SU-DHL-6 (cell line): ENCODE data around the gene COL10A1.

ENCODE experiments used
- H2AFZ ChIP-seq: fragments of 200-600 bp; sonication (generic); 2 replicates; pipeline ENCODE4 v1.6.1; 2014; ENCODE audit warnings: low read depth, mild to moderate bottlenecking, moderate library complexity, mixed read lengths, antibody characterized with exemption, low read length; ENCODE audit not compliant: severe bottlenecking
- H3F3A ChIP-seq: fragments of 200-600 bp; shearing (Covaris generic); 2 replicates; pipeline ENCODE4 v1.6.0; 2016; ENCODE audit warnings: antibody characterized with exemption, mild to moderate bottlenecking; ENCODE audit not compliant: insufficient read depth
- H3K27ac ChIP-seq: fragments of 200-600 bp; sonication (generic); 2 replicates; pipeline ENCODE4 v1.5.1; 2016; ENCODE audit warnings: low read depth, mild to moderate bottlenecking, low read length, moderate library complexity, mixed read lengths
- H3K27me3 ChIP-seq: fragments of 200-600 bp; sonication (generic), shearing (Covaris generic); 2 replicates; pipeline ENCODE4 v1.6.0; 2014; ENCODE audit warnings: mild to moderate bottlenecking, low read length
- H3K36me3 ChIP-seq: fragments of 200-600 bp; sonication (generic); 2 replicates; pipeline ENCODE4 v1.6.1; 2014; ENCODE audit warnings: mild to moderate bottlenecking, low read length, mixed read lengths
- H3K4me2 ChIP-seq: fragments of 300-600, 200-600 bp; shearing (Covaris generic), sonication (generic); 2 replicates; pipeline ENCODE4 v1.6.0; 2014; ENCODE audit warnings: low read length, low read depth, mild to moderate bottlenecking; ENCODE audit not compliant: poor library complexity, severe bottlenecking
- H3K4me3 ChIP-seq: fragments of 200-600 bp; sonication (generic); 2 replicates; pipeline ENCODE4 v1.5.1; 2014; ENCODE audit warnings: antibody characterized with exemption, low read length, mild to moderate bottlenecking, mixed read lengths; ENCODE audit not compliant: insufficient read depth, poor library complexity, severe bottlenecking
- H3K79me2 ChIP-seq: fragments of 200-600 bp; sonication (generic); 2 replicates; pipeline ENCODE4 v1.6.1; 2014; ENCODE audit warnings: mild to moderate bottlenecking, low read length, moderate library complexity; ENCODE audit not compliant: insufficient read depth
- H3K9ac ChIP-seq: fragments of 200-600 bp; sonication (generic); 2 replicates; pipeline ENCODE4 v1.7.0; 2014; ENCODE audit warnings: mild to moderate bottlenecking, low read length
- H3K9me2 ChIP-seq: fragments of 200-600 bp; sonication (generic); replicated peaks from 2 replicates; pipeline ENCODE4 v1.6.1; 2014; ENCODE audit warnings: low read length; ENCODE audit not compliant: insufficient read depth
- H3K9me3 ChIP-seq: fragments of 200-600 bp; sonication (generic); 2 replicates; pipeline ENCODE4 v1.6.1; 2014; ENCODE audit warnings: low read length, mixed read lengths; ENCODE audit not compliant: insufficient read depth
- H4K20me1 ChIP-seq: fragments of 200-600 bp; sonication (generic); 2 replicates; pipeline ENCODE4 v1.6.1; 2014; ENCODE audit warnings: low read depth, mild to moderate bottlenecking, antibody characterized with exemption, low read length, moderate library complexity, mixed read lengths
- EZH2phosphoT487 ChIP-seq: fragments of 200-600 bp; sonication (generic), shearing (Covaris generic); conservative IDR thresholded peaks from 2 replicates; pipeline ENCODE4 v1.6.1; 2018; ENCODE audit warnings: mild to moderate bottlenecking, antibody characterized with exemption, low read length, moderate library complexity, mixed read lengths
- TF ChIP-seq, protein P1 (sequence below): fragments of 200-600 bp; sonication (generic); IDR thresholded peaks from one replicate; pipeline ENCODE4 v1.5.1; 2017; ENCODE audit warnings: antibody characterized with exemption, mild to moderate bottlenecking, low read length, moderate library complexity; ENCODE audit not compliant: insufficient read depth, poor library complexity, severe bottlenecking

COL10A1 gene

DNA sequence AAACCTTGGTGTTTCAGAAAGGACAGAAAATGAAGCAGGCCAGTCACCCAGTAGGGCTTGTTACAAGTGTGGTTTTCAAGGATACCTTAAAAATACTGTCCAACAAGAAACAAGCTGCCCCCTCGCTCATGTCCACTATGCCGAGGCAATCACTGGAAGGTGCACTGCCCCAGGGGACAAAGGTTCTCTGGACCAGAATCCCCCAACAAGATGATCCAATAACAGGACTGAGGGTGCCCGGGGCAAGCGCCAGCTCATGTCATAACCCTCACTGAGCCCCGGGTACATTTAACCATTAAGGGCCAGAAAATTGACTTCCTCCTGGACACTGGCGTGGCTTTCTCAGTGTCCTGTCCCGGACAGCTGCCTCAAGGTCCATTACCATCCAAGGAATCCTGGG is 31.9 kb downstream of the COL10A1 start:
- Histone ChIP-seq H3K9me3 (peaks cover 9% of the 10 kb centered on the region; the same call in 1 of the 2 replicates), H3K27ac (no peak overlapping the region), H2AFZ (no peak overlapping the region), H3K9ac (no peak overlapping the region), H3K79me2 (no peaks in the 10 kb centered on the region), H3K4me2 (no peak overlapping the region), H3K9me2 (no peaks in the 10 kb centered on the region), H3K27me3 (no peaks in the 10 kb centered on the region), H3F3A (0 out of 2 replicates have a peak, but pooled peaks cover 4% of the 10 kb centered on the region), H3K36me3 (no peaks in the 10 kb centered on the region), H4K20me1 (no peaks in the 10 kb centered on the region), H3K4me3 (no peak overlapping the region)
- no peak for TF ChIP-seq EZH2phosphoT487
- TF ChIP-seq, protein P1, sequence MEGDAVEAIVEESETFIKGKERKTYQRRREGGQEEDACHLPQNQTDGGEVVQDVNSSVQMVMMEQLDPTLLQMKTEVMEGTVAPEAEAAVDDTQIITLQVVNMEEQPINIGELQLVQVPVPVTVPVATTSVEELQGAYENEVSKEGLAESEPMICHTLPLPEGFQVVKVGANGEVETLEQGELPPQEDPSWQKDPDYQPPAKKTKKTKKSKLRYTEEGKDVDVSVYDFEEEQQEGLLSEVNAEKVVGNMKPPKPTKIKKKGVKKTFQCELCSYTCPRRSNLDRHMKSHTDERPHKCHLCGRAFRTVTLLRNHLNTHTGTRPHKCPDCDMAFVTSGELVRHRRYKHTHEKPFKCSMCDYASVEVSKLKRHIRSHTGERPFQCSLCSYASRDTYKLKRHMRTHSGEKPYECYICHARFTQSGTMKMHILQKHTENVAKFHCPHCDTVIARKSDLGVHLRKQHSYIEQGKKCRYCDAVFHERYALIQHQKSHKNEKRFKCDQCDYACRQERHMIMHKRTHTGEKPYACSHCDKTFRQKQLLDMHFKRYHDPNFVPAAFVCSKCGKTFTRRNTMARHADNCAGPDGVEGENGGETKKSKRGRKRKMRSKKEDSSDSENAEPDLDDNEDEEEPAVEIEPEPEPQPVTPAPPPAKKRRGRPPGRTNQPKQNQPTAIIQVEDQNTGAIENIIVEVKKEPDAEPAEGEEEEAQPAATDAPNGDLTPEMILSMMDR, result no peak

DNA sequence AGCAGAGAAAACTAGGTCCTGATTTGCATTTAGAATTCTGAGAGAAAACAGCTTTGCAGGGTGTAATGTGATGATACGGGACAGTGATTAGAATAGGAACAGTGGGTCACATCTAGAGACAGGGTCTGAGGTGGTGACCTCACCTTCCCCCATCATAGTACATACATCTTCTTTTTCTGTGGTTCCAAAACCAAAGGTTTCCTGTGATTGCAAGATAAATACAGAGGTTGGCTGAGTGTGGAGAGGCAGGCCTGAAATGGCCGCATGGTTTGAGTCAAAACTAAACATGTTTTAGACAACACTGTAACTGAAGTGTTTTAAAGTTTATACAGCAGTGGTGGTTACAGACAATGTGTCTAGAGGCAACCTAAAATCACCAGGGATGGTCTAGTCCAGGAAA is 35.7 kb downstream of the COL10A1 start:
- TF ChIP-seq EZH2phosphoT487, result no peak
- TF ChIP-seq, protein P1, result no peak
- Histone ChIP-seq H3K9ac (no peak overlapping the region), H3F3A (no peaks in the 10 kb centered on the region), H3K4me3 (no peak overlapping the region), H3K79me2 (no peaks in the 10 kb centered on the region), H3K9me2 (no peaks in the 10 kb centered on the region), H3K27ac (no peak overlapping the region), H3K27me3 (no peaks in the 10 kb centered on the region), H3K9me3 (no peaks in the 10 kb centered on the region), H3K36me3 (no peaks in the 10 kb centered on the region), H2AFZ (no peak overlapping the region), H3K4me2 (no peak overlapping the region), H4K20me1 (no peaks in the 10 kb centered on the region)

DNA sequence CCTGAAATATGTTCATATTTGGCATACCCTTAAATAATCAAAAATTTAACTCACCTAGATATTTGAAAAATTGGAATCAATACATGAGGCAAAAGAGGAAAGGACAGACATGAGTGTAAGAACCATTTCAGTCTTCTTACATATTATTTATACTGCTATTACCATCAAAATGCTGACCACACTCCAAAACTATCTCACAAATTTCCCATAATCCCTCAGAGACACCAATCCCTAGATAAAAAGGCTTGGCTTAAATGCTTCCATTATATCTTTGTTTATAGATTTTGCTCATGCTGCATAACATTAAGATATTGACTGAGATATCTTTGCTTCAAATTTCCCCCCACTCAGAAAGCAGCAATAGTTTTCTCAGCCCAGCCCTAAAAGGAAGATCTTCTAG is 37.0 kb downstream of the COL10A1 start:
- H3K4me2 ChIP-seq, result no peak overlapping the region
- H3K4me3 ChIP-seq, result no peak overlapping the region
- H3K27me3 ChIP-seq, result no peaks in the 10 kb centered on the region
- H4K20me1 ChIP-seq, result no peaks in the 10 kb centered on the region
- no peaks in the 10 kb centered on the region for H3K9me2 ChIP-seq
- H3F3A ChIP-seq, result no peaks in the 10 kb centered on the region
- no peak overlapping the region for H3K9ac ChIP-seq
- no peak for TF ChIP-seq EZH2phosphoT487
- TF ChIP-seq, protein P1, result no peak
- H3K79me2 ChIP-seq, result no peaks in the 10 kb centered on the region
- no peaks in the 10 kb centered on the region for H3K9me3 ChIP-seq
- no peak overlapping the region for H3K27ac ChIP-seq
- H3K36me3 ChIP-seq, result no peaks in the 10 kb centered on the region
- no peak overlapping the region for H2AFZ ChIP-seq
